Measurements from ENCODE around the gene PNPLA5. TPM values are rescaled to one million over a fixed set of nuclear protein-coding genes. Genes with fewer than 3 reads are reported as not detected.

PNPLA5 gene
- total and polyA plus RNA-seq, 4 donors: not detected

GRCh38 chr22:43829904-43830851, 61.6 kb downstream of the PNPLA5 start:
- H3K27ac ChIP-seq (ENCODE audit: low read depth in 1 of 2, low read length in 1 of 2): peak overlapping the region; percentile 14 to 27

More at GRCh38 chr22:43829904-43830851, 61.6 kb downstream of the PNPLA5 start:
- DNase-seq (peak; percentile 46 to 58 (median 48)), ATAC-seq (ENCODE audit: insufficient read depth, low FRiP score) (no peak)
- 62 to 72% methylated on average over 33 of the region's 33 CpGs for WGBS, 2 donors
- Histone ChIP-seq H3K9me3 (ENCODE audit: control insufficient read depth in 4 of 4, insufficient read depth in 3 of 4, low read length in 3 of 4) (no peaks in the 10 kb centered on the region), H3K4me1 (ENCODE audit: control insufficient read depth in 5 of 5, insufficient read depth in 5 of 5, low read length in 5 of 5) (peaks cover 0 to 42% (median 12%) of the 10 kb centered on the region in 5 donors), H3K27me3 (ENCODE audit: control insufficient read depth in 3 of 3, insufficient read depth in 3 of 3, low read length in 2 of 3) (peaks cover 0 to 7% (median 0%) of the 10 kb centered on the region in 3 donors), H3K36me3 (ENCODE audit: control insufficient read depth in 4 of 4, insufficient read depth in 4 of 4, low read length in 4 of 4) (no peaks in the 10 kb centered on the region), H3K4me3 (no peak overlapping the region), H3K9ac (ENCODE audit: insufficient read depth in 1 of 2, low read length in 2 of 2) (no peak overlapping the region)
- TF ChIP-seq CTCF (IDR thresholded peaks at IDR 0.05; ENCODE audit: control extremely low read depth, extremely low read depth): no peak

Other genes with a start within 250 kb of the PNPLA5 start
- gene EFCAB6, start 79.7 kb downstream of the PNPLA5 start, total RNA-seq: 10 to 100 TPM; 13.2 to 15.4 TPM
- 1 to 10 TPM; 1.7 to 1.9 TPM for gene EFCAB6, start 79.7 kb downstream of the PNPLA5 start, polyA plus RNA-seq
- under 1 TPM in 1 of 2 donors, not detected in 1; 0.31 TPM for gene SULT4A1, start 29.5 kb downstream of the PNPLA5 start, total RNA-seq
- gene SULT4A1, start 29.5 kb downstream of the PNPLA5 start, polyA plus RNA-seq: under 1 TPM; 0.06 to 0.26 TPM
- 1 to 10 TPM in 1 of 2 donors, under 1 TPM in 1; 0.88 to 2.2 TPM for gene PNPLA3, start 31.8 kb upstream of the PNPLA5 start, total RNA-seq
- gene PNPLA3, start 31.8 kb upstream of the PNPLA5 start, polyA plus RNA-seq: 1 to 10 TPM in 1 of 2 donors, under 1 TPM in 1; 0.41 to 1.1 TPM
- 10 to 100 TPM; 34.9 to 35.9 TPM for gene SAMM50, start 63.4 kb upstream of the PNPLA5 start, total RNA-seq
- 10 to 100 TPM; 11.2 to 26.1 TPM for gene SAMM50, start 63.4 kb upstream of the PNPLA5 start, polyA plus RNA-seq
- 10 to 100 TPM; 49.4 to 50.1 TPM for gene PARVB, start 132.3 kb upstream of the PNPLA5 start, total RNA-seq
- gene PARVB, start 132.3 kb upstream of the PNPLA5 start, polyA plus RNA-seq: 10 to 100 TPM; 16.9 to 64.2 TPM